Endothelial cell of umbilical vein (primary cell): ENCODE measurements around the gene PSTPIP1. TPM values are rescaled to one million over a fixed set of nuclear protein-coding genes. Genes with fewer than 3 reads are reported as not detected.

Source experiments
- BruUV-seq: library from RNA; stranded (reverse); fragments of 400-500 nt; replicated peaks from 2 replicates; lab custom pipeline; 2021; lab: Mats Ljungman, UMichigan
- CTCF ChIA-PET: fragments of 300-600, 350-600 bp; sonication (Branson Sonifier 250); formaldehyde crosslinking; loops from one replicate; lab custom pipeline; 2021; ENCODE audit warnings: antibody characterized with exemption, inconsistent platforms; lab: Charles Lee
- POLR2A ChIA-PET: fragments of 300-600, 350-600 bp; sonication (Branson Sonifier 250); formaldehyde crosslinking; loops from one replicate; lab custom pipeline; 2021; ENCODE audit warnings: antibody characterized with exemption, inconsistent platforms; lab: Charles Lee
- DNase-seq: peaks from one replicate; pipeline ENCODE4 v3.0.0-alpha.2; 2011; ENCODE audit warnings: low read depth, low spot score
- FAIRE-seq: peaks from 2 replicates; lab custom pipeline; 2011; peaks lifted over from hg19 to GRCh38; lab: Jason Lieb, UNC
- H2AFZ ChIP-seq: 2 replicates; pipeline ENCODE4 v1.6.0; 2012; ENCODE audit warnings: low read depth, low read length, control low read depth, inconsistent platforms
- H3K27ac ChIP-seq: 2 replicates; pipeline ENCODE4 v1.5.1; 2011; ENCODE audit warnings: low read depth, mild to moderate bottlenecking, control low read depth, low read length, moderate library complexity; ENCODE audit not compliant: insufficient read depth
- H3K27me3 ChIP-seq, 2 experiments: 2 replicates each; pipeline versions ENCODE4 v1.6.0 to v1.6.1; 2011; ENCODE audit warnings: low read length in 2 of 2, mixed read lengths in 1 of 2; ENCODE audit not compliant: control insufficient read depth in 2 of 2, insufficient read depth in 2 of 2
- H3K36me3 ChIP-seq, 2 experiments: 2 replicates in 1 of 2; 3 replicates in 1 of 2; pipeline ENCODE4 v1.5.1; 2011; ENCODE audit warnings: low read length in 2 of 2, mild to moderate bottlenecking in 1 of 2, moderate library complexity in 1 of 2; ENCODE audit not compliant: control insufficient read depth in 2 of 2, insufficient read depth in 2 of 2; ENCODE audit errors: extremely low read depth in 1 of 2
- H3K4me1 ChIP-seq: 3 replicates; pipeline ENCODE4 v1.5.1; 2011; ENCODE audit warnings: mild to moderate bottlenecking, low read length; ENCODE audit not compliant: control insufficient read depth, insufficient read depth; ENCODE audit errors: extremely low read depth
- H3K4me2 ChIP-seq: 2 replicates; pipeline ENCODE4 v1.6.1; 2011; ENCODE audit warnings: low read length, control low read depth, mixed read lengths; ENCODE audit not compliant: insufficient read depth
- H3K4me3 ChIP-seq, 3 experiments: fragments of 200-600 bp in 1 of 3; sonication (generic), shearing (Covaris generic) in 1 of 3; replicated peaks in 1 of 3; 2 replicates each; pipeline ENCODE4 v1.5.1; 2011 to 2016; ENCODE audit warnings: control low read depth in 3 of 3, low read length in 3 of 3, mild to moderate bottlenecking in 2 of 3, inconsistent platforms in 1 of 3, low read depth in 1 of 3, moderate library complexity in 1 of 3; ENCODE audit not compliant: insufficient read depth in 1 of 3
- H3K79me2 ChIP-seq: 2 replicates; pipeline ENCODE4 v1.6.0; 2012; ENCODE audit warnings: low read length, inconsistent platforms; ENCODE audit not compliant: control insufficient read depth, insufficient read depth
- H3K9ac ChIP-seq: replicated peaks from 2 replicates; pipeline ENCODE3; 2011; ENCODE audit warnings: low read length, control low read depth; ENCODE audit not compliant: insufficient read depth; ENCODE audit errors: extremely low read depth
- H3K9me1 ChIP-seq: replicated peaks from 3 replicates; pipeline ENCODE4 v1.6.0; 2011; ENCODE audit warnings: mild to moderate bottlenecking, low read length; ENCODE audit not compliant: control insufficient read depth, insufficient read depth; ENCODE audit errors: extremely low read depth
- H3K9me3 ChIP-seq: replicated peaks from 2 replicates; pipeline ENCODE4 v1.5.1; 2012; ENCODE audit warnings: low read length, inconsistent platforms; ENCODE audit not compliant: control insufficient read depth, insufficient read depth
- H4K20me1 ChIP-seq: replicated peaks from 2 replicates; pipeline ENCODE3; 2011; ENCODE audit warnings: mild to moderate bottlenecking, low read length; ENCODE audit not compliant: control insufficient read depth, insufficient read depth; ENCODE audit errors: extremely low read depth
- CTCF ChIP-seq, 2 donors: IDR thresholded peaks; 1 replicate in 1 of 2; 2 replicates in 1 of 2; pipeline ENCODE4 v1.5.1; 2011; ENCODE audit warnings: low read length in 2 of 2, mild to moderate bottlenecking in 2 of 2, moderate library complexity in 2 of 2, control low read depth in 1 of 2, inconsistent platforms in 1 of 2, low read depth in 1 of 2; ENCODE audit not compliant: insufficient read depth in 1 of 2; ENCODE audit errors: extremely low read depth in 1 of 2
- EZH2 ChIP-seq: IDR thresholded peaks from 2 replicates; pipeline ENCODE4 v1.6.1; 2012; ENCODE audit warnings: borderline replicate concordance, low read depth, mild to moderate bottlenecking, moderate library complexity, low read length, inconsistent platforms; ENCODE audit not compliant: severe bottlenecking
- FOS ChIP-seq: IDR thresholded peaks from 2 replicates; pipeline ENCODE4 v1.6.1; 2011; ENCODE audit warnings: mild to moderate bottlenecking, low read length, moderate library complexity, borderline replicate concordance; ENCODE audit not compliant: insufficient read depth
- GATA2 ChIP-seq: IDR thresholded peaks from 2 replicates; pipeline ENCODE4 v1.7.0; 2011; ENCODE audit warnings: low read depth, mild to moderate bottlenecking, moderate library complexity, mixed read lengths, low read length; ENCODE audit not compliant: insufficient read length, insufficient read depth
- JUN ChIP-seq: IDR thresholded peaks from 2 replicates; pipeline ENCODE4 v1.6.1; 2011; ENCODE audit warnings: borderline replicate concordance, low read depth; ENCODE audit not compliant: insufficient read length, insufficient read depth
- MAX ChIP-seq: IDR thresholded peaks from 2 replicates; pipeline ENCODE4 v1.6.1; 2011; ENCODE audit not compliant: insufficient read depth, insufficient read length
- MYC ChIP-seq: IDR thresholded peaks from one replicate; pipeline ENCODE4 v1.6.1; 2011; ENCODE audit warnings: mild to moderate bottlenecking, low read depth, low read length
- POLR2A ChIP-seq: IDR thresholded peaks from 2 replicates; pipeline ENCODE4 v1.6.1; 2012; ENCODE audit warnings: low read depth, mild to moderate bottlenecking, control low read depth, low read length
- POLR2AphosphoS5 ChIP-seq: IDR thresholded peaks from 2 replicates; pipeline ENCODE4 v1.6.1; 2012; ENCODE audit warnings: low read depth, mild to moderate bottlenecking, control low read depth, low read length, moderate library complexity; ENCODE audit not compliant: insufficient read depth
- dilution Hi-C: fragments of 300-500 bp; cut with MboI; formaldehyde crosslinking; loops from one replicate; pipeline ENCODE4 v1.15.0; 2019; ENCODE audit warnings: low sequenced_read_pairs; ENCODE audit not compliant: extremely low pct_ligation_motif_present
- intact Hi-C: fragments of 100-400 bp; cut with micrococcal nuclease; formaldehyde crosslinking; loops from one replicate; pipeline ENCODE4 v1.10.0; 2022
- polyA plus RNA-seq, 4 experiments: library from polyadenylated mRNA; depleted of rRNA in 3 of 4; stranded (reverse) in 3 of 4; unstranded in 1 of 4; fragments of >200 nt; gene quantifications; 2 replicates each; pipeline versions ENCODE4 v1.2.1 to v1.2.3, GENCODE V29; 2011 to 2012; ENCODE audit warnings: missing spikeins in 1 of 4
- total RNA-seq: library from RNA; stranded (reverse); gene quantifications from 2 replicates; pipeline ENCODE4 v1.2.3, GENCODE V29; 2021

Gene PSTPIP1
- total and polyA plus RNA-seq, 2 donors (not counting 3 experiments of a cell fraction or from before 2014, with no cell fraction given) = not detected

GRCh38 chr15:77021088-77021481 is 26.2 kb downstream of the PSTPIP1 start:
- H3K27ac ChIP-seq = no peak overlapping the region
- H3K27me3 ChIP-seq = no peaks in the 10 kb centered on the region
- H3K4me3 ChIP-seq = no peak overlapping the region
- H3K9ac ChIP-seq = no peak overlapping the region
- POLR2A ChIA-PET = no interaction called here
- TF ChIP-seq GATA2 (no peak), MAX (no peak), MYC (no peak), FOS (no peak), EZH2 (no peak), CTCF (IDR thresholded peaks at IDR 0.05; ENCODE audit: extremely low read depth in 1 of 2, insufficient read depth in 1 of 2, low read depth in 1 of 2, low read length in 2 of 2) (no peak), JUN (no peak), POLR2AphosphoS5 (no peak), POLR2A (no peak)
- H3K79me2 ChIP-seq = no peaks in the 10 kb centered on the region
- H3K36me3 ChIP-seq = no peaks in the 10 kb centered on the region
- H2AFZ ChIP-seq = no peak overlapping the region
- BruUV-seq = no TSS peak
- no peaks in the 10 kb centered on the region for H3K9me1 ChIP-seq
- intact Hi-C loops (loop anchor here (5.0 kb wide), 3 partner anchors 166 to 829 kb away; no protein-coding TSS in a partner anchor), dilution Hi-C loops (no loop called here)
- CTCF ChIA-PET = no interaction called here
- H4K20me1 ChIP-seq = no peaks in the 10 kb centered on the region
- no peak for DNase-seq
- no peak for FAIRE-seq
- no peak overlapping the region for H3K4me2 ChIP-seq
- no peaks in the 10 kb centered on the region for H3K9me3 ChIP-seq
- peaks cover 8% of the 10 kb centered on the region for H3K4me1 ChIP-seq
